Measurements from ENCODE around the gene TEN1. TPM values are rescaled to one million over a fixed set of nuclear protein-coding genes. Genes with fewer than 3 reads are reported as not detected.

The TEN1 gene
- total RNA-seq, 1 experiment from 2014 or later: 12.5 TPM

DNA sequence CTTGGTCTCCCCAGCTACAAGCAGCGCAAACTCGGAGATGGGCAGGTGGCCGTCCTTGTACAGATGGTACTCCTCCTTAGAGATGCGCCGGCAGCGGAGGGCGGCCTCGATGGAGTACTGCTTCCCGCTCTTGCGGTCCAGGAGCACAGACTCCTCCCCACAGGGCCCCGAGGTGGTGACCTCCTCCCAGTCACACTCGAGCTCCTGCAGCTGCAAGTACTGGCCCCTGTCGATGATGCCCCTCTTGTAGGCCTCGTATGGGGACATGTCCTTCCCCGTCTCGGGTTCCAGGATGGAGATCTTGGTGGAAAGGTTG is 28.8 kb downstream of the TEN1 start:
- no peaks in the 10 kb centered on the region for H3K27me3 ChIP-seq (ENCODE audit: control insufficient read depth, insufficient read depth, low read length)
- H3K4me3 ChIP-seq (ENCODE audit: insufficient read depth, low read depth, low read length): no peak overlapping the region
- DNase-seq: no peak
- no peaks in the 10 kb centered on the region; the same call in 1 of the 2 replicates for H3K36me3 ChIP-seq (replicated peaks; ENCODE audit: control insufficient read depth, insufficient read depth, low read length)

GRCh38 chr17:76008208-76008607 is 29.2 kb downstream of the TEN1 start:
- H3K36me3 ChIP-seq (replicated peaks; ENCODE audit: control insufficient read depth, insufficient read depth, low read length): no peaks in the 10 kb centered on the region; the same call in 1 of the 2 replicates
- no peaks in the 10 kb centered on the region for H3K27me3 ChIP-seq (ENCODE audit: control insufficient read depth, insufficient read depth, low read length)
- H3K4me3 ChIP-seq (ENCODE audit: insufficient read depth, low read depth, low read length): no peak overlapping the region
- DNase-seq: no peak

- Histone ChIP-seq H3K36me3 (replicated peaks; ENCODE audit: control insufficient read depth, insufficient read depth, low read length) (no peaks in the 10 kb centered on the region), H3K4me3 (ENCODE audit: insufficient read depth, low read depth, low read length) (no peak overlapping the region), H3K27me3 (ENCODE audit: control insufficient read depth, insufficient read depth, low read length) (no peaks in the 10 kb centered on the region)
- no peak for DNase-seq
Measured at GRCh38 chr17:76008630-76009425, 29.8 kb downstream of the TEN1 start.

DNA sequence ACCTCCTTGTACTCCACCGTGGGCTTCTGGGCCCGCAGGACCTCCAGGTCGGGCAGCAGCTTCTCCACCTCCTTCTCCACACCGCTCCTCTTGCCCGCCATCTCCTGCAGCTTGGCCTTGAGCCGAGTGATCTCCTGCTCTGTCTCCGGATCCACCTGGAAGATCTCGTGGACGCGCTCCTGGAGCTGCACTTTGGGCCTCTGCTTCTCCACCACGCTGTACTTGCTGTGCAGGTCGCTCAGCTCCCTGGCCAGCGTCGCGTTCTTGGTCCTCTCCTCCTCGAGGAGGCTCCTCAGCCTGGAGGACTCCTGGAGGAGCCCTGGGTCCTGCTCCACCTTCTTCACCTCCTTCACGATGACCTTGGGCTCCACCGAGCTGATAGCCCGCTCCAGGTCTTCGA is 30.4 kb downstream of the TEN1 start:
- Histone ChIP-seq H3K4me3 (ENCODE audit: insufficient read depth, low read depth, low read length) (no peak overlapping the region), H3K36me3 (replicated peaks; ENCODE audit: control insufficient read depth, insufficient read depth, low read length) (no peaks in the 10 kb centered on the region), H3K27me3 (ENCODE audit: control insufficient read depth, insufficient read depth, low read length) (no peaks in the 10 kb centered on the region)
- DNase-seq: no peak

- Histone ChIP-seq H3K36me3 (replicated peaks; ENCODE audit: control insufficient read depth, insufficient read depth, low read length) (no peaks in the 10 kb centered on the region), H3K27me3 (ENCODE audit: control insufficient read depth, insufficient read depth, low read length) (no peaks in the 10 kb centered on the region), H3K4me3 (ENCODE audit: insufficient read depth, low read depth, low read length) (no peak overlapping the region)
- no peak for DNase-seq
Measured at GRCh38 chr17:76009969-76010661, 31.1 kb downstream of the TEN1 start.

GRCh38 chr17:76011951-76012350 is 32.9 kb downstream of the TEN1 start:
- H3K36me3 ChIP-seq (replicated peaks; ENCODE audit: control insufficient read depth, insufficient read depth, low read length): no peaks in the 10 kb centered on the region
- no peak for DNase-seq
- H3K4me3 ChIP-seq (ENCODE audit: insufficient read depth, low read depth, low read length): no peak overlapping the region
- no peaks in the 10 kb centered on the region for H3K27me3 ChIP-seq (ENCODE audit: control insufficient read depth, insufficient read depth, low read length)

DNA sequence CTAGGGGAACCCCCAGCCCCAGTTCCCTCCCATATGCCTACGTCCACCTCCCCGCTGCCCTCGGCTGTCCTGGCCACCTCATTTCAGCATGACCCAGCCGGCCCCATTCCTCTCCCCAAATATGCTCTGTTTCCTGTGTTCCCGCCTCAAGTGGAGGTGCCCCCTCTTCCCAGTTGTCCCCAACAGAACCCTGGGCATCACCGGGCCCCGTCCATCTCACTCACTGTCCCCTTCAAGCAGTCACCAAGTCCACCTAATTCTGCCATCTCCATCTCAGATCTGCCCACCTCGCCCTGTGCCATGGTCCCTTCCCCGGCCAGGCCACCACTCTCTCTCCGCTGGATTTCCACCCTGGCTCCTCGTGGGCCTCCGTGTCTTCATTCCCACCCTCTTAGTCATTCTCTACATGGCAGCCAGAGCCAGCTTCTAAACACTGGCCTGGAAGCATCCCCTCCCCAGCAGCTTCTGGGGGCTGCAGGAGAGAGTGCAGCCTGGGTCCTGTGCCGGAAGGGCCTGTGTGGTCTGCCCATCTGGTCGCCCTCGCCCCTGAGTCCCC is 34.4 kb downstream of the TEN1 start:
- Histone ChIP-seq H3K27me3 (ENCODE audit: control insufficient read depth, insufficient read depth, low read length) (no peaks in the 10 kb centered on the region), H3K36me3 (replicated peaks; ENCODE audit: control insufficient read depth, insufficient read depth, low read length) (no peaks in the 10 kb centered on the region), H3K4me3 (ENCODE audit: insufficient read depth, low read depth, low read length) (no peak overlapping the region)
- DNase-seq: no peak

DNA sequence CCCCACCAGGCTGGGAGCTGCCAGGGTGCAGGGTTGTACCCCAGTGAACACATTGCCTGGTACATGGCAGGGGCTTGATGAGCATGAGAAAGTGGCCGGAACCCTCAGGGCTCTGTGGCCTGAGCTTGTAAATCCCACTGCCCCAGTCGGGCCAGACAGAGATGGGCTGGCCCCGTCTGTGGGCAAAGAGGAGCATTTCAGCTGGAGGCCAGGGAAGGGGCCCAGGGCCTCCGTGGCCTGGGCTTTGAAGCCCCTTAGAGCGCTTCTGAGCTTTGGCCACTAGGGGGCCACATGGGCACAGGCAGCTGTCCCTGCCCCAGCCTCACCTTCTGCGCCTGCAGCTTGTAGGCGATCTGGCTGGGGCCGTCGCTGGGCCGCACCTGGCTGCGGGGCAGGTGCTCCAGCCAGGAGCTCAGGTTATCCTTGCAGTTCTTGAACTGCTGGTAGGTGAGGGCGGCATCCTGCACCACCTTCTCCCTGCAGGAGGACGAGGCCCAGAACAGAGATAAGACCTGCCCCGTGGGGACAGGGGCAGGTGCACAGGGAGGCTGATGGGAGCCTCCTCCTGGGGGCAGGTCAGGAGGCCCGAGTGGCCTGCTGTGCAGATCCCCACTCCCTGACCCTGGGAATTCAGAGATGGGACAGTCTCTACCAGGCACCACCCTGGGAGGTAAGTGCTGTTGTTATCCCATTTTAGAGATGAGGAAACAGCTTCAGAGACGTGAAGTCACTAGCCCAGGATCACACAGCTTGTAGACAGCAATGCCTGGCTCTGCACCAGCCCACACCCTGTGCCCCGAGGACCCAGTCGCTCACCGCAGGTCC is 35.3 kb downstream of the TEN1 start:
- Histone ChIP-seq H3K27me3 (ENCODE audit: control insufficient read depth, insufficient read depth, low read length) (no peaks in the 10 kb centered on the region), H3K4me3 (ENCODE audit: insufficient read depth, low read depth, low read length) (no peak overlapping the region), H3K36me3 (replicated peaks; ENCODE audit: control insufficient read depth, insufficient read depth, low read length) (no peaks in the 10 kb centered on the region)
- peak; percentile 98 for DNase-seq

- H3K4me3 ChIP-seq (ENCODE audit: insufficient read depth, low read depth, low read length): no peak overlapping the region
- no peaks in the 10 kb centered on the region for H3K27me3 ChIP-seq (ENCODE audit: control insufficient read depth, insufficient read depth, low read length)
- H3K36me3 ChIP-seq (replicated peaks; ENCODE audit: control insufficient read depth, insufficient read depth, low read length): no peaks in the 10 kb centered on the region
- DNase-seq: peak; percentile 73
Measured at GRCh38 chr17:76014925-76015261, 35.9 kb downstream of the TEN1 start.

- H3K36me3 ChIP-seq (replicated peaks; ENCODE audit: control insufficient read depth, insufficient read depth, low read length): no peaks in the 10 kb centered on the region
- DNase-seq: peak; percentile 43
- no peaks in the 10 kb centered on the region for H3K27me3 ChIP-seq (ENCODE audit: control insufficient read depth, insufficient read depth, low read length)
- H3K4me3 ChIP-seq (ENCODE audit: insufficient read depth, low read depth, low read length): no peak overlapping the region
Measured at GRCh38 chr17:76017481-76018339, 38.7 kb downstream of the TEN1 start.

GRCh38 chr17:76018340-76018680 is 39.3 kb downstream of the TEN1 start:
- Histone ChIP-seq H3K4me3 (ENCODE audit: insufficient read depth, low read depth, low read length) (no peak overlapping the region), H3K36me3 (replicated peaks; ENCODE audit: control insufficient read depth, insufficient read depth, low read length) (no peaks in the 10 kb centered on the region), H3K27me3 (ENCODE audit: control insufficient read depth, insufficient read depth, low read length) (no peaks in the 10 kb centered on the region)
- peak; percentile 50 for DNase-seq

DNA sequence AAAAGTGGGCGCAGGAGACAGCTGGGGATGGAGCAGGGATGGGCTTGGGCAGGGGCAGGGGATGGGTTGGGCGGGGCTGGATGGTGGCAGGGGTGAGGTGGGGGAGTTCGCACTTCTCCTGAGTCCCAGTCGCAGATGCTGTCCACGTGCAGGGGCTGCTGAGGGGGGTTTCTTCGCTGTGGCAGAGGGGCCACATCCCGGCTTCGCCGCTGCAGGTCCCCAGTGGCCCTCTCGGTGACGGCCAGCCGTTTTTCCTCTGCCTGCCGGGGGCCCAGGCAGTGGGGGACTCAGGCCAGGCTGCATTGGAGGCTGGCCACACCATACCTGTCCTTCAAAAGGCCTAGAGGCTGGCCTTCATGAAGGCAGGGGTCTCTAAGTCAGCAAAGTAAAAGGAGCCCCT is 39.8 kb downstream of the TEN1 start:
- Histone ChIP-seq H3K4me3 (ENCODE audit: insufficient read depth, low read depth, low read length) (no peak overlapping the region), H3K27me3 (ENCODE audit: control insufficient read depth, insufficient read depth, low read length) (no peaks in the 10 kb centered on the region), H3K36me3 (replicated peaks; ENCODE audit: control insufficient read depth, insufficient read depth, low read length) (no peaks in the 10 kb centered on the region)
- DNase-seq: peak; percentile 60

- Histone ChIP-seq H3K36me3 (replicated peaks; ENCODE audit: control insufficient read depth, insufficient read depth, low read length) (no peaks in the 10 kb centered on the region), H3K4me3 (ENCODE audit: insufficient read depth, low read depth, low read length) (no peak overlapping the region), H3K27me3 (ENCODE audit: control insufficient read depth, insufficient read depth, low read length) (no peaks in the 10 kb centered on the region)
- DNase-seq: peak; percentile 33
Measured at GRCh38 chr17:76019833-76020467, 40.9 kb downstream of the TEN1 start.

GRCh38 chr17:76022285-76022684 is 43.2 kb downstream of the TEN1 start:
- H3K4me3 ChIP-seq (ENCODE audit: insufficient read depth, low read depth, low read length): no peak overlapping the region
- H3K36me3 ChIP-seq (replicated peaks; ENCODE audit: control insufficient read depth, insufficient read depth, low read length): no peaks in the 10 kb centered on the region
- peak; percentile 59 for DNase-seq
- no peaks in the 10 kb centered on the region for H3K27me3 ChIP-seq (ENCODE audit: control insufficient read depth, insufficient read depth, low read length)

Data from H7 (cell line).